Lung (tissue), 12 donors: Measurements from ENCODE around the gene PMPCA. TPM values are rescaled to one million over a fixed set of nuclear protein-coding genes. Genes with fewer than 3 reads are reported as not detected.

Experiments
- ATAC-seq: fragments of 200-7000 bp; cut with Tn5 transposase; one replicate; pipeline ENCODE4 v1.9.1; 2020; ENCODE audit warnings: moderate number of reproducible peaks; ENCODE audit not compliant: insufficient read depth, low FRiP score
- DNase-seq, 3 donors: peaks; one replicate each; pipeline ENCODE4 v3.0.0-alpha.2; 2013 to 2017
- H3K27ac ChIP-seq, 2 donors: one replicate each; pipeline ENCODE4 v1.5.1; 2013; ENCODE audit warnings: mild to moderate bottlenecking in 2 of 2, moderate library complexity in 2 of 2, control low read depth in 1 of 2, inconsistent platforms in 1 of 2, low read depth in 1 of 2, low read length in 1 of 2
- H3K27me3 ChIP-seq, 3 donors: one replicate each; pipeline ENCODE4 v1.5.1; 2013; ENCODE audit warnings: low read length in 2 of 3; ENCODE audit not compliant: control insufficient read depth in 3 of 3, insufficient read depth in 3 of 3
- H3K36me3 ChIP-seq, 4 donors: one replicate each; pipeline ENCODE4 v1.5.1; 2013; ENCODE audit warnings: low read length in 4 of 4, mild to moderate bottlenecking in 1 of 4, moderate library complexity in 1 of 4; ENCODE audit not compliant: control insufficient read depth in 4 of 4, insufficient read depth in 4 of 4
- H3K4me1 ChIP-seq, 5 donors: one replicate each; pipeline ENCODE4 v1.5.1; 2013; ENCODE audit warnings: low read length in 5 of 5, mild to moderate bottlenecking in 2 of 5, moderate library complexity in 1 of 5; ENCODE audit not compliant: control insufficient read depth in 5 of 5, insufficient read depth in 5 of 5
- H3K4me3 ChIP-seq: one replicate; pipeline ENCODE4 v1.5.1; 2013; ENCODE audit warnings: mild to moderate bottlenecking, control low read depth, moderate library complexity
- H3K9ac ChIP-seq, 2 donors: one replicate each; pipeline ENCODE4 v1.5.1; 2013; ENCODE audit warnings: low read length in 2 of 2, control low read depth in 1 of 2; ENCODE audit not compliant: insufficient read depth in 1 of 2
- H3K9me3 ChIP-seq, 4 donors: one replicate each; pipeline ENCODE4 v1.5.1; 2013; ENCODE audit warnings: low read length in 3 of 4, mild to moderate bottlenecking in 1 of 4, moderate library complexity in 1 of 4; ENCODE audit not compliant: control insufficient read depth in 4 of 4, insufficient read depth in 3 of 4
- CTCF ChIP-seq: IDR thresholded peaks from 2 replicates; pipeline ENCODE4 v1.5.1; 2012; ENCODE audit warnings: mild to moderate bottlenecking; ENCODE audit errors: control extremely low read depth, extremely low read depth
- WGBS, 2 donors: extraction: QIAGEN DNeasy Blood & Tissue Kit; methylation state at CpG; one replicate each; pipeline ENCODE4 v1.1.7; 2013; 5-methylcytosine and 5-hydroxymethylcytosine counted together
- polyA plus RNA-seq, 2 donors: library from polyadenylated mRNA; stranded (reverse); fragments of 200-250 nt; gene quantifications; one replicate each; pipeline ENCODE4 v1.2.1, GENCODE V29; 2013
- total RNA-seq, 2 donors: library from RNA; depleted of rRNA in 1 of 2; stranded (reverse); fragments of >200 nt in 1 of 2; gene quantifications; one replicate each; pipeline ENCODE4 v1.2.1, GENCODE V29; 2014 to 2021
- donor health status: control.
- donor health status: control.
- donor health status: Bipolar disorder and iron deficiency.
- donor health status: healthy.
- donor health status: DM: yes; HTN: yes; CAD: no.

PMPCA gene
- total and polyA plus RNA-seq, 4 donors: 26.5 to 46.7 (median 40.5) TPM

GRCh38 chr9:136412962-136413361 is 2.5 kb downstream of the PMPCA start:
- H3K9ac ChIP-seq: no peak overlapping the region
- DNase-seq (peak in 2 of 3 donors; percentile 14 to 56), ATAC-seq (no peak)
- H3K36me3 ChIP-seq: peaks cover 11 to 47% (median 37%) of the 10 kb centered on the region in 4 donors
- no peaks in the 10 kb centered on the region for H3K9me3 ChIP-seq
- 76 to 88% methylated on average over 9 of the region's 9 CpGs for whole genome bisulfite sequencing, 2 donors
- H3K4me1 ChIP-seq: peaks cover 0 to 19% (median 8%) of the 10 kb centered on the region in 5 donors
- H3K27ac ChIP-seq: no peak overlapping the region
- no peak overlapping the region for H3K4me3 ChIP-seq
- no peaks in the 10 kb centered on the region for H3K27me3 ChIP-seq
- TF ChIP-seq CTCF: no peak

GRCh38 chr9:136416427-136416826 is 6.0 kb downstream of the PMPCA start:
- WGBS, 2 donors: 97% methylated on average over 8 of the region's 8 CpGs
- Histone ChIP-seq H3K36me3 (peaks cover 19 to 62% (median 47%) of the 10 kb centered on the region in 4 donors), H3K27me3 (no peaks in the 10 kb centered on the region), H3K4me3 (no peak overlapping the region), H3K9me3 (no peaks in the 10 kb centered on the region), H3K4me1 (peaks cover 0 to 6% (median 4%) of the 10 kb centered on the region in 5 donors), H3K9ac (no peak overlapping the region), H3K27ac (no peak overlapping the region)
- no peak for DNase-seq
- ATAC-seq: no peak
- no peak for TF ChIP-seq CTCF

GRCh38 chr9:136416914-136417313 is 6.5 kb downstream of the PMPCA start:
- no peak for ATAC-seq
- Histone ChIP-seq H3K27ac (no peak overlapping the region), H3K36me3 (peaks cover 19 to 67% (median 49%) of the 10 kb centered on the region in 4 donors), H3K9me3 (no peaks in the 10 kb centered on the region), H3K4me3 (no peak overlapping the region), H3K9ac (no peak overlapping the region), H3K4me1 (peaks cover 0 to 1% (median 0%) of the 10 kb centered on the region in 5 donors), H3K27me3 (no peaks in the 10 kb centered on the region)
- 93 to 96% methylated on average over 19 of the region's 19 CpGs for WGBS, 2 donors
- no peak for DNase-seq
- TF ChIP-seq CTCF: no peak
